Liver (tissue), 9 donors: Measurements from ENCODE around the gene BTN1A1. TPM values are rescaled to one million over a fixed set of nuclear protein-coding genes. Genes with fewer than 3 reads are reported as not detected.

ENCODE experiments used
- DNase-seq: peaks from one replicate; pipeline ENCODE4 v3.0.0-alpha.2; 2017; ENCODE audit warnings: low spot score
- H3K27ac ChIP-seq, 2 donors: one replicate each; pipeline ENCODE4 v1.7.0; 2013; ENCODE audit warnings: inconsistent platforms in 2 of 2, low read length in 2 of 2, control low read depth in 1 of 2, low read depth in 1 of 2, mild to moderate bottlenecking in 1 of 2
- H3K27me3 ChIP-seq, 4 donors: one replicate each; pipeline versions ENCODE4 v1.6.1 to v1.7.0; 2013; ENCODE audit warnings: low read length in 3 of 4, inconsistent platforms in 1 of 4, mild to moderate bottlenecking in 1 of 4, moderate library complexity in 1 of 4; ENCODE audit not compliant: control insufficient read depth in 4 of 4, insufficient read depth in 4 of 4
- H3K36me3 ChIP-seq, 4 donors: one replicate each; pipeline versions ENCODE4 v1.6.1 to v1.7.0; 2013; ENCODE audit warnings: low read length in 3 of 4, mild to moderate bottlenecking in 3 of 4, low read depth in 1 of 4, moderate library complexity in 1 of 4; ENCODE audit not compliant: control insufficient read depth in 4 of 4, insufficient read depth in 3 of 4
- H3K4me1 ChIP-seq, 4 donors: one replicate each; pipeline versions ENCODE4 v1.6.1 to v1.7.0; 2013; ENCODE audit warnings: low read length in 3 of 4, mild to moderate bottlenecking in 3 of 4, moderate library complexity in 1 of 4; ENCODE audit not compliant: control insufficient read depth in 4 of 4, insufficient read depth in 4 of 4
- H3K4me3 ChIP-seq, 3 donors: one replicate each; pipeline versions ENCODE4 v1.6.1 to v1.7.0; 2013; ENCODE audit warnings: low read length in 3 of 3, control low read depth in 1 of 3, low read depth in 1 of 3, mild to moderate bottlenecking in 1 of 3
- H3K9ac ChIP-seq, 2 donors: one replicate each; pipeline ENCODE4 v1.7.0; 2013; ENCODE audit warnings: low read length in 2 of 2, mild to moderate bottlenecking in 2 of 2, moderate library complexity in 2 of 2, control low read depth in 1 of 2, low read depth in 1 of 2
- H3K9me3 ChIP-seq, 4 donors: one replicate each; pipeline versions ENCODE4 v1.6.1 to v1.7.0; 2013; ENCODE audit warnings: low read length in 3 of 4; ENCODE audit not compliant: control insufficient read depth in 4 of 4
- ATF3 ChIP-seq: IDR thresholded peaks from 2 replicates; pipeline ENCODE4 v1.6.1; 2016; ENCODE audit warnings: antibody characterized with exemption
- CTCF ChIP-seq: fragments of 150-350 bp; IDR thresholded peaks from 2 replicates; pipeline ENCODE4 v1.5.1; 2017; ENCODE audit warnings: improper control_type of control experiment, low read depth, low read length; ENCODE audit not compliant: missing input control
- EGR1 ChIP-seq, 2 donors: IDR thresholded peaks; 2 replicates each; pipeline ENCODE4 v1.6.1; 2016 to 2018; ENCODE audit warnings: antibody characterized with exemption in 2 of 2, low read depth in 2 of 2
- FOXA1 ChIP-seq: IDR thresholded peaks from 2 replicates; pipeline ENCODE4 v1.6.1; 2016; ENCODE audit warnings: antibody characterized with exemption
- FOXA2 ChIP-seq: IDR thresholded peaks from 2 replicates; pipeline ENCODE4 v1.6.1; 2016; ENCODE audit warnings: antibody characterized with exemption
- GABPA ChIP-seq, 2 donors: IDR thresholded peaks in 1 of 2; conservative IDR thresholded peaks in 1 of 2; 2 replicates each; pipeline ENCODE4 v1.6.1; 2016; ENCODE audit warnings: antibody characterized with exemption in 2 of 2, mild to moderate bottlenecking in 1 of 2, moderate library complexity in 1 of 2
- HNF4A ChIP-seq, 2 donors: conservative IDR thresholded peaks; 2 replicates each; pipeline ENCODE4 v1.6.1; 2016; ENCODE audit warnings: antibody characterized with exemption in 2 of 2, mild to moderate bottlenecking in 2 of 2
- HNF4G ChIP-seq: IDR thresholded peaks from 2 replicates; pipeline ENCODE4 v1.6.1; 2016; ENCODE audit warnings: antibody characterized with exemption
- JUND ChIP-seq, 2 donors: IDR thresholded peaks; 2 replicates each; pipeline ENCODE4 v1.6.1; 2016; ENCODE audit warnings: antibody characterized with exemption in 2 of 2
- MAX ChIP-seq: IDR thresholded peaks from 2 replicates; pipeline ENCODE4 v1.6.1; 2016; ENCODE audit warnings: antibody characterized with exemption
- NR2F2 ChIP-seq: IDR thresholded peaks from 2 replicates; pipeline ENCODE4 v1.6.1; 2016; ENCODE audit warnings: antibody characterized with exemption
- RAD21 ChIP-seq, 2 donors: IDR thresholded peaks; 2 replicates each; pipeline ENCODE4 v1.6.1; 2016; ENCODE audit warnings: antibody characterized with exemption in 2 of 2, mild to moderate bottlenecking in 2 of 2
- REST ChIP-seq: IDR thresholded peaks from 2 replicates; pipeline ENCODE4 v1.6.1; 2016; ENCODE audit warnings: antibody characterized with exemption, mild to moderate bottlenecking
- RXRA ChIP-seq, 2 donors: IDR thresholded peaks; 2 replicates each; pipeline ENCODE4 v1.6.1; 2017 to 2018; ENCODE audit warnings: antibody characterized with exemption in 2 of 2, mild to moderate bottlenecking in 1 of 2
- SP1 ChIP-seq: IDR thresholded peaks from 2 replicates; pipeline ENCODE4 v1.6.1; 2018; ENCODE audit warnings: antibody characterized with exemption, mild to moderate bottlenecking
- TAF1 ChIP-seq: conservative IDR thresholded peaks from 2 replicates; pipeline ENCODE4 v1.6.1; 2016; ENCODE audit warnings: antibody characterized with exemption, mild to moderate bottlenecking
- YY1 ChIP-seq: IDR thresholded peaks from 2 replicates; pipeline ENCODE4 v1.6.1; 2016; ENCODE audit warnings: antibody characterized with exemption, mild to moderate bottlenecking
- ZBTB33 ChIP-seq: IDR thresholded peaks from 2 replicates; pipeline ENCODE4 v1.6.1; 2016; ENCODE audit warnings: antibody characterized with exemption
- WGBS: extraction: QIAGEN DNeasy Blood & Tissue Kit; methylation state at CpG from one replicate; pipeline ENCODE4 v1.1.7; 2013; 5-methylcytosine and 5-hydroxymethylcytosine counted together
- polyA plus RNA-seq, 2 donors: library from polyadenylated mRNA; stranded (reverse) in 1 of 2; unstranded in 1 of 2; fragments of 200-250 nt in 1 of 2; fragments of >200 nt in 1 of 2; fragmentation: Nextera tagmentation in 1 of 2; extraction: Ambion mirVana in 1 of 2; gene quantifications; one replicate each; pipeline versions ENCODE4 v1.2.1 to v1.2.3, GENCODE V29; 2013 to 2015
- total RNA-seq, 2 donors: library from RNA; depleted of rRNA; stranded (reverse); fragments of >200 nt; gene quantifications; one replicate each; pipeline ENCODE4 v1.2.3, GENCODE V29; 2014
- donor health status: healthy.
- donor health status: healthy.
- donor health status: healthy.
- donor health status: healthy.
- donor health status: healthy.

Gene BTN1A1
- total and polyA plus RNA-seq, 4 donors: 0.06 TPM; not detected in 3

GRCh38 chr6:26484161-26484560 lies 15.9 kb upstream of the BTN1A1 start:
- Histone ChIP-seq H3K27me3 (no peaks in the 10 kb centered on the region), H3K9ac (no peak overlapping the region), H3K36me3 (no peaks in the 10 kb centered on the region), H3K27ac (no peak overlapping the region), H3K9me3 (peaks cover 0 to 4% (median 0%) of the 10 kb centered on the region in 4 donors), H3K4me1 (no peaks in the 10 kb centered on the region), H3K4me3 (no peak overlapping the region)
- TF ChIP-seq JUND (IDR thresholded peaks at IDR 0.05): no peak
- no peak for TF ChIP-seq HNF4G
- TF ChIP-seq EGR1 (IDR thresholded peaks at IDR 0.05; ENCODE audit: low read depth in 2 of 2): no peak
- TF ChIP-seq MAX: no peak
- TF ChIP-seq HNF4A (conservative IDR thresholded peaks at IDR 0.05): no peak
- TF ChIP-seq YY1: no peak
- TF ChIP-seq TAF1: no peak
- TF ChIP-seq FOXA2: no peak
- TF ChIP-seq REST: no peak
- no peak for TF ChIP-seq FOXA1
- no peak for TF ChIP-seq RAD21 (IDR thresholded peaks at IDR 0.05)
- no peak for TF ChIP-seq RXRA (IDR thresholded peaks at IDR 0.05)
- TF ChIP-seq NR2F2: no peak
- no peak for TF ChIP-seq CTCF
- TF ChIP-seq GABPA (IDR thresholded peaks at IDR 0.05 in 1 of 2, conservative IDR thresholded peaks at IDR 0.05 in 1 of 2): no peak
- no peak for TF ChIP-seq ZBTB33
- no peak for TF ChIP-seq ATF3
- no peak for TF ChIP-seq SP1
- DNase-seq: no peak
- WGBS: 65% methylated on average over 2 of the region's 2 CpGs
